HG03457 (cell line): Measurements from ENCODE around the gene SIVA1.
"Not testable (repeated sequence)": the region's sequence is repeated elsewhere in the genome, so short reads cannot be mapped to it uniquely, and the experiment has no call there.

Experiments used
- ATAC-seq: cut with Tn5 transposase; IDR thresholded peaks from one replicate; pipeline ENCODE4 v1.9.1; 2021; ENCODE audit warnings: moderate number of reproducible peaks; ENCODE audit not compliant: unreplicated experiment

Gene SIVA1

DNA sequence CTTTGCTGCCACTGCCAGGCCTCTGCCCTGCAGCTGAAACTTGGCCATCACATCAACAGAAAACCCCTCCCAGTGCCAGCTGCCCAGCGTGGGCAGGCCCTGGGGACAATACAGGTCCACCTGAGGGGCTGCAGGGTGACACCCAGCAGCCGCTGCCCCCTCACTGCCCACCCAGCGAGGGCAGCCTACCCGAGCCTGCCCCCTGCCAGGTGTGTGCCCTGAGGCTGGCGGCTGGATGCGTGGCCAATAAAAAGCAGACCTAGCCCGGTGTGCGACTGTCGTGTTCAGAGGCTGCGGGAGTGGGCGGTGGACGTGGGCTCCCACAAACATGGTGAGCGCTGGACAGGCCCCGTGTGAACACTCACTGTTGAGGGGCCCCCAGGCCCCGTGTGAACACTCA is 33.6 kb upstream of the SIVA1 start:
- no peak for ATAC-seq

DNA sequence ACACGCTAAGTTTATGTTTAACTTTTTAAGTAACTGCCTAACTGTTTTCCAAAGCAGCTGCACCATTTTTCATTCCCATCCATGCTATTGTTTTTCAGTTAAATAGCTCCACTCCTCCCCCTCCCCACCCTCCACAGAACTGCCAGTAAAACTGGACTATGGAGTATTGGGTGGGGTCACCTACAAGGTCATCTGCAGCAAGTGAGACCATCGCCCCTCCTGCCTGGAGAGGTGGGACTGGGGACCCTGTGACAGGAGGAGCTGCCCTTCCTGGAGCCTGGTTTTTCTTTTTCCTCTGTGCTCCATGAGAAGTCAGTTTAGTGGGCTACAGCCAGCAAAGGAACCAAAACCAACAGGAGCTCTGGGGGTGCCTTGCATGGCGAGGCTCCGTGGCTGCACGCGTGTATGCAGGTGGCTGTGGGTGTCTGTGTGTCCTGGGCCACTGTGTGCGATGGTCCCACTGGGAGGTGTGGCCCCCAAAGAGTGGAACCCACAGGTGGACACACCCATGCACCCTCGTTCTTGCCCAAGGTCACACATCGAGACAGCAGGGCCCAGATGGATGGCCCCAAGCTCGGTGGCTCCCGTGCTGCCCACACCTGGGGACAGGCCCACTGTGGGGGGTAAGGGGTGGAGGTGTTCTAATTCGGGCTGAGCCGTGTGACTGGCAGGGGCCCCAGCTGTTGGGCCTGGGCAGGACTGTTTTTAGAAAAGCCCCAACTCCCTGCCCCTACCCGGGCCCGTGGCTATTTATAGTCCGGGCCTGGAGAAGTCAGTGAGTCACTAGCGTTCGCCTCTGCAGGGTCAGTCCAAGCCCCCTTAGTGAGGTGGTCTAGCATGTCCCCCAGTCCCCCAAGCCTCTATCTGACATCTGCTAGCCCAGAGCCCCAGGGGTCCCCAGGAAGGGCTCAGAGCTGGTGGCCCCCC is 31.2 kb upstream of the SIVA1 start:
- ATAC-seq = no peak

DNA sequence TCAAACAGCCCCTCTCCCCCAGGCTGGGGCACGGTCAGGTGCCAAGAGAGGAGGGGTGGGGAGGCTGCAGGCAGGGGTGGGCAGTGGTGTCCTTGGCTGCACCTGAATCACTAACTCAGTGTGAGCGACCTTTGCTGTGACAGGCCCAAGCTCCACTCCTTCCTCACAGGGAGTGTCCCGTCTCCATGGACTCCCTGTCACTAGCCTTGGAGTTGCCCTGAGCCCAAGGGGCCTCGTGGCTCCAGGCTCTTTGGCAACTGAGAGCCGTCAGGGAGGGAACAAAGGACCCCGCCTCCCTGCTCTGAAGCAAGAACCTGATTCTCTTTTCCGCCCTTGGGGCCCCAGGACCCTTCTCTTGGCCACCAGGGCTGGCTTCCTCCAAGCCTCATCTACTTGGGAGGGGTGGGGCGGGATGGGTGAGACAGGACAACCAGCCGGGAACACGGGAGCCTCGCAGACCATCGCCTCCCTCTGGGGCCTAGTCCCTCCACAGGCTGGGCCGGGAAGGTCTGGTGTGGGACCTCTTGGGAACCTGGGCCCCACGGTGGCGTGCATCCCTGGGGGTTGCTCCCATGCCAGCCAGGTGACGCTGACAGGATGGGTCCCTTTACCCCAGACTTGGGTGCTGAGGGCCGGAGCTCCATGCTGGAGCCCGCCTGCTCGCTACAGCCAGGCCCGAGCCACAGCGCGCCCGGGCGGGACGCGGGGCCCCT is 29.9 kb upstream of the SIVA1 start:
- ATAC-seq = no peak

DNA sequence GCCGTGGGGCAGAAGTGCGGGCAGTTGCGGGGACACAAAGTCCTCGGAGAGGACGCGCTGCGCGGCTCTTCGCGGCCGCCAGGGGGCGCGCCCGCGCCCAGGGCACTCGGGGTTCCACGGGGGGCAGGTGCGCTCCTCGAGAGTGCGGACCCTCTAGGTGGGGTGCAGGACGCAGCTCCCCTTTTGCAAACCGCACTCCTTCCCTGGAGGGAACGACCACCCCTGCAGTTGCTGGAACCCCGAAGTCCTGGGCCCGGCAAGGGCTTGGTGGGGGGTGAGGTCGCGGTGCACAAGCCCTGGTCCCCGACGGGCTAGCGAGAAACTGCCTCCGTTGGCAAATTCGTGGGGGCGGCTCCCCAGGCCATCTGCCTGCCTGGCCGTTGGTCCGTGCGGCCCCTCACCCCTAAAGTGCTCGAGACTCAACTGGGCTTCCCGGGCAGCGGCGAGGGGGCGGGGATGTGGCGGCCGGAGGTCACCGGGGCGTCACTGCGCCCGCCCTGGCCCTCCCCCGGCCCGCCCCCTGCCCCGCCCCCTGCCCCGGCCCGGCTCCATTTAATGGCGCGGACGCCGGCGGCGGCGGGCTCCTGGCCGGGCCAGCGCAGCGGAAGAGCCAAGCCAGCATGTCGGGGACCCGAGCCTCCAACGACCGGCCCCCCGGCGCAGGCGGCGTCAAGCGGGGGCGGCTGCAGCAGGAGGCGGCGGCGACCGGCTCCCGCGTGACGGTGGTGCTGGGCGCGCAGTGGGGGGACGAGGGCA is 29.1 kb upstream of the SIVA1 start, which contains the start of gene ADSS1:
Gene ADSS1 (plus strand): TSS at position 579 of the 756 bp plus-strand sequence. CDS start 42 bp downstream, at position 621.
- no peak for ATAC-seq

DNA sequence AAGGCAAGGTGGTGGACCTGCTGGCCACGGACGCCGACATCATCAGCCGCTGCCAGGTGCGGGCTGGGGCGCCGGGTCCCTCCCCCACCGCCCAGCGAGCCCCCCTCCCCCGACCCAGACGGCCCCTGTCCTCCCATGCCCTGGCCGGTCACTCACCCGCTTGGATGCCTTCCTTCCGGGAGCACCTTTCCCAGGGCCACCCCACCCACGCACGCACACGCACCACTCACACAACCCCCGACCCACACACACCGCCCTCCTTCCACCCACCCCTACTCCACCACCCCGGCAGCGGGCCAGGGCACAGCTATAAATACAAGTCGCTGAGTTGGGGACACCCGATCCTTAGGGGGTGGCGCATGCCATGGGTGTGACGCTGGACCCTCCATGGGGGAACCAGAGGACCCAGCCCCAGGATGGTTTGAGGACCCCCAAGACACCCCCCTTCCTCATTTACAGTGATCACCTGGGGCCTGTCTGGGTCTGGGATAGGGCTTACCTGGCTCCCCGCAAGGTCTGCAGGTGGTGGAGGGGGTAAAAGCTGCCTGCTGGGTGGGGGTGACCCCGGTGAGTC is 28.5 kb upstream of the SIVA1 start:
- no peak for ATAC-seq

DNA sequence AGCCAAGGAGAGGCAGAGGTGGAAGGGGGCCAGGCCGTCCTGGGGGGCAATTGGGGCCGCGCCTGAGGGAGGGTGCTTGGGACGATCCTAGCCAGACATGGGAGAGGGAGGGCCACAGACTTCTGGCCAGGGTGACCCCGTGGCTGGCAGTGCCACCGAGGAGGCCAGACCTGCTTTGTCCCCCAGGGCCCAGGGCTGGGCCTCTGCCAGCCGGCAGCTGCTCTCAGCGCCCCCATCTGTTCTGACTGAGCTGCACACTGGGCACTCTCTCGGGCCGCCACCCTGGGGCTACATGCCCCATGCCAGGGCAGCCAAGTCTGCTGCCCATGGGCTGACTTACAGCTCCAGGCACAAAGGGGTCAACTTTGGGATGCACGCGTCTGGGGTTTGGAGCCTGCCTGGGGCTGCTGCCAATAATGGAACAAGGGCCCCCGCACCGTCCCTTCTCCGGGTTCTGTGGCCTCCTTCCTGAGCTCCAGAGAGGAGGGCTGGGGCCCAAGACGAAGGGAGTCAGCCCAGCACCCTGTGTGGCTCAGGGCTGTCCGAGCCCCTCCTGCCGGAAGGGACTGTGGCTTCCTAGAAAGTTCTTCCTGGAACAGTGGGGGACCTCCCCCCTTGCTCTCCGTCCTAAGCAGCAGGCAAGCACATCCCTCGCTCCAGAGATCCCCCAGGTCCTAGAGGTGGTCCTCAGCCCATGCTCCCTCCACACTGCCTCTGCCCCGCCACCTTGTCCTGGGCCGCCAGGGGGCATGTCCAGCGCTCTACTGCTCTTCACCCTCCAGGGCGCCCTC is 27.8 kb upstream of the SIVA1 start:
- no peak for ATAC-seq

DNA sequence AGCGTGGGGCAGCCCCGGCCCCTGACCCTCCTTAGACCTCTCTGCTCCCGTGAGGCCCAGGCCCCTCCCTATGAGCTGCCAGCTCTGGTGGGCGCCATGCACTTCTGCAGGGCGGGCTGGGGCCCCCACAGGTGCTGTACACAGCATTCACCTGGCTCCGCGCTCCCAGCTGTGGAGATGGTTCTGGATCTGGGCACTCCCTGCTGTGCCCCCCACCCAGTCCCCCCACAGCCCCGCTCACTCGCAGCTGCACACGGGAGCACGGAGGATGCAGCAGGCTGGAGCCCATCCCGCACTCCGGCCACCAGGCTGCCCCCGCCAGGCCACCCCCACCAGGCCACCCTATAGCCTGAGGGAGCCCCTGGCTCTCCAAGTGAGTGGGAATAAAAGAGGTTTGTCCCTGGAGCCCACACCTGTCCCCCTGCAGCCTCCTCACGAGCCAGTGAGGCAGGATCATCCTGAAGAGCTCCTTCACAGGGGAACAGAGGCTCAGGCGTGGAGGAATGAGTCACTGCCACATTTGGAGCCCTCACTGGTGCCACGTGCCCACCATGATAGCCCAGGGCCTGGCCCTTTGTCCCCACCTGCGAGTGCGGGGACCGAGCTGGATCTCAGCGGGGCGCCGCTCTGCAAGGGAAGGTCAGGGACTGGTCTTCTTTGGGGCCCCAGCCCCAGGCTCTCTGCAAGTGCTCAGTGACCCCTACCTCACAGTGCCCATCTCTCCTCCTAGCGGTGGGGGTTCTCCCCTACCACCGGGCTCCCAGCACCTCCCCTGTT is 27.0 kb upstream of the SIVA1 start:
- ATAC-seq = no peak

DNA sequence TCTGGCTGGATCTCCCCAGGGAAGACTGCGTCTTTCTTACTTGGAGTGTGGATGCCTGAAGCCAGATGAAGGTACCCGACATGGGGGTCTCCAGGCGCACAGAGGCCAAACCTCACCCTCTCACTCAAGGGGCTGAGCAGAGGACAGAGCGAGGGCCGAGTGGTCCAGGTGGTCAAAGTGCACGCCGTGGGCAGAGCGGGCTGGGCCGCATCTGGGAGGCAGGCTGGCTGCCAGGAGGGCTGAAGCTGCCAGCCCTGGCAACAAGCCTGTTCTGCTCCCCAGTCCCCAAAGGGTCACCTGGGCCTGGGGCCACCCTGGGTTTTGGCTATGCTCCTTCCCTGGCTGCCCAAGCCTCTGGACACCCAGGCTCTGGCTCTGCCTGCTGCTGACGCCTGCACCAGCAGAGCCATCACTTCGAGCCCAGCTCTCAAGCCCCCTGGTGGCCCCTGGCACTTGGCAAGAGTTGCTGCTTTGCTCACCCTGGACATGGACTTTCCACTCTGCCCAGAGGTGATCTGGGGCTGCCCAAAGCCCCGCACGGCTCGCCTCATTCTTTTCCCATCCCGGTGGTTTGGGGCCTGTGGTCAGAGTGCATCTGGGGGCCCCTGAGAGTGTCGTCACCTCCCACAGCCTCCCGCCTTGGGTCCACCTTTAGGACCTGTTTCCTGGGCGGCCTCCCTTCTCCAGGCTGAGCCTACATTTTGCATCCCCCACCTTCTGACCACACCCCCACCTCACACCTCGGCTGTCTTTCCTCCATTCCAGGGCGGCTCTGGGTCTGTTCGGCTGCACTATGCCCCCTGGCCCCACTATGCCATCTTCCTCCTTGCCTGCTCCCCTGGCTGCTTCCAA is 26.1 kb upstream of the SIVA1 start:
- no peak for ATAC-seq

DNA sequence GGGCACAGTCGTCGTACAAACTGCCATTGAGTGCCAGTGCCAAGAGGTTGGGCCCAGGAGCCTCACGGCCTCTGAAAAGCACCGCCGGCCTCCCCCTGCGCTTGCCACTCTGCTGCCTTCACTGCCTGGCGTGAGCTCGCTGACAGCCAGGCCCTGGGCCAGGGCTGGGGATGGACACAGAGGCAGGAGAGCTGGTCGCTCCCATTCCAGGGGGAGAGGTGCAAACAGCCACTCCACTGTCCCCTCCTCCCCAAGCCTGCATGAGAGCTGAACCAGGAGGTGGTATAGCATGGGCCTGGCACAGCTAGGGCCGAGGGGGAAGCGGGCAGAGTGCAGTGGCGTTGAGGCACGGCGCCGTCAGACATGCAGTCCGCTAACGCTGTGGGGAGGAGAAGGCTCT is 24.3 kb upstream of the SIVA1 start:
- ATAC-seq = no peak

DNA sequence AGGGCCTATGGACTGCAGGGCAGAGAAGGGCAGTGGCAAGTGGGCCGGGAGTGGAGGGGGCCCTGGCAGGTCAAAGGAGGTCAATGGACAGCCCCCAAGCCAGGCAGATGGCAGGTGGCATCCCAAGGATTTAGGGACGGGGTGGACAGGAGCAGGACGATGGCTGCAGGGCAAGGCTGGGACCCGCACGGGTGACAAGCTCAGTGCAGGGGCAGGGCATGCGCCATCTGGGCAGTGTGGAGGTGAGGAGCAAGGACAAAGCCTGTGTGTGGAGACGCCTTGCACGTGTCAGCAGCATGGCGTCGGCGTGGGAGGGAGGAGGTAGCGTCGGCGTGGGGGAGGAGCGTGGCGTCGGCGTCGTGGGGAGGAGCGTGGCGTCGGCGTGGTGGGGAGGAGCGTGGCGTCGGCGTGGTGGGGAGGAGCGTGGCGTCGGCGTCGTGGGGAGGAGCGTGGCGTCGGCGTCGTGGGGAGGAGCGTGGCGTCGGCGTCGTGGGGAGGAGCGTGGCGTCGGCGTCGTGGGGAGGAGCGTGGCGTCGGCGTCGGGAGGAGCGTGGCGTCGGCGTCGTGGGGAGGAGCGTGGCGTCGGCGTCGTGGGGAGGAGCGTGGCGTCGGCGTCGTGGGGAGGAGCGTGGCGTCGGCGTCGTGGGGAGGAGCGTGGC is 23.6 kb upstream of the SIVA1 start:
- not testable (repeated sequence) for ATAC-seq

DNA sequence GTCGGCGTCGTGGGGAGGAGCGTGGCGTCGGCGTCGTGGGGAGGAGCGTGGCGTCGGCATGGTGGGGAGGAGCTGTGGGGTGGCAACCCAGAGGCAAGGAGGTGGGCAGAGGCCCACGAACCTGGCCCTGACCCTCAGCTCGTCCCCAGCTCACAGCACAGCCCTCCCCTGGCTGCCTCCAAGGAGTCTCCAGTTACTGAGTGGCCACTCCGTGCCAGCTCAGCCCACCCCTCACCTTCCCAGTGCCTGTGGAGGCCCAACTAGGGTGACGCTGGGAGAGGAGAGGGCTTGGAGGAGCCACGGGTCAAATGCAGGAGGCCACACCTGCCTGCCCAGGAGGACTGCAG is 23.1 kb upstream of the SIVA1 start:
- no peak for ATAC-seq

DNA sequence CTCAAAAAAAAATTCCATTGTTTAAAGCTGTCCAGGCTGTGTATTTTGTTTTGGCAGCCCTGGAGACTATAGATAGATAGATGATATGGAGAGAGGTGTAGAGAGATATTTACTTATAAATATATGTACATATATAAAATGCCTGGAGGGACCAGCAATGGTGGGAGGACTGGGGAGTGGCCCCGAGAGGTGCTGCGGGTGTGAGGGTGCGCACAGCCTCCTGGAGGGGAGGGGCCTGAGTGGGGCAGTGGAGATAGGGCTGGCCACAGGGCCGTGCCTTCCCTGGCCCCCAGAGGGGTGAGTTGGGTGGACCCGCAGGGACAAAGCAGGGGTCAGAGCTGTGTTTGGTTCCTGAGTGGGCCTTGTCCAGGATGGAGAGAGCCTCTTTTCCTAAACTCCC is 22.5 kb upstream of the SIVA1 start:
- no peak for ATAC-seq

DNA sequence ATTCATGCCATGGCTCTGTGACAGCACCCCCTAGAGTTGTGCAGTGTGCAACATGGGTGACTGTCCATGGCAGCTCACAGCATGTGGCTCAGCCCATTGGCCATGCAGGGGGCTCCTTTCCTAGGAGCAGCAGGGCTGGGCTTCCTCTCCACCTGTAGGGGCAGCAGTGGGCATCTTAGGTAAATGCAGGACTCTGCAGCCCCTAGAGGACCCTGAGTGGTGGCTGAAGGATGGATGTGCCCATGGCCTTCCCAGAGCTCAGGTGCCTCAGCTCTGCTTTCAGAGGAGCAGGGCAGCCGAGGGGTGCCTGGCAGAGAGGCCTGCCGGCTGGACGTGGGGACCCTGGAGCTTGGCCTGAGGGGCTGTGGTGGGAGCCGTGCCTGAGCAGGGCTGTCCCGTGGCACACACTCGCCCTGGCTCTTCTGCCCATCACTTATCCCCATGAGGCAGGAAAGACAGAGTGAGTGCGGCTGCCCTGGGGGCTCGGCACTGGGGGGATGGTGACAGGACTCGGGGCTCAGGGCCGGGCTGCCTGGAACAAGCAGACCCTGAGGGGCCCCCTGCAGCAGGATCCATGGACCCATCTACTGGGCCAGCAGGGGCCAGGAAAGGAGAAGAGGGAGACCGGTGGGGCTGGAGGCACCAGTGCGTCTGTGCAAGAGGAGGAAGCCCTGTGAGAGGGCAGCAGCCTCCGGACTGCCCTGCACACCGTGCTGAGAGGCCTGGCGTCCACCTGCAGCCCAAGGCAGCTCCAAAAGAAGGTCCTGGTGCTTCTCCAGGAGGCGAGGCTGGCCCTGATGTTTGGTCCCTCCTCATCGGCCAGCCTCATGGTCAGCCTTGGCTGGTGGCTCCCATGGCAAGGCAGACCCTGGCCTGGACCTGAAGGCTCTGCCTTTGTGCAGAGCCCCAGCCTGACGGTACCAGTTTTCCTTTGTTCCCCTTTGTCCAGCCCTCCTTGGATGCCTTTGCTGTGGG is 21.3 kb upstream of the SIVA1 start:
- ATAC-seq = no peak

DNA sequence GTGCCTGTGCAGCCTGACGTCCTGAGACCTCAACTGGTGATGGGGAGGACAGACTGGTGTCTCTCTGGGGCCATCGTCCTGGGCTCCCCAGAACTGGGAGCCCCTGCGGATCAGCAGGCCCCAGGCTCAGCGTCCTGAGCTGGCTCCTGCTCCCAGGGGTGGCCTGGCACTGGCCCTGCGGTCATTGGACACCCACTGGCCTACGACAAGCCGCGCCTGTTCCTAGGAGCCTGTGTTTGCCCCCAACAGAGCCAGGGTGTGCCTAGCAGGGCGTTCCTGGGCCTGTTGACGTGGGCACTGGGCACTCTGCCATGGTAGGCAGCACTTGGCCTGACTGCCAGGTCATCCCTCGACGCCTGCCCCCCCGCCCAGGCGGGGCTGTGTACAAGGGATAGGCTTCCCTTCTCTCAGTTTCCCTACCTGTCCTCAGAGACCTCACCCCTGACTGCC is 20.6 kb upstream of the SIVA1 start:
- no peak for ATAC-seq

DNA sequence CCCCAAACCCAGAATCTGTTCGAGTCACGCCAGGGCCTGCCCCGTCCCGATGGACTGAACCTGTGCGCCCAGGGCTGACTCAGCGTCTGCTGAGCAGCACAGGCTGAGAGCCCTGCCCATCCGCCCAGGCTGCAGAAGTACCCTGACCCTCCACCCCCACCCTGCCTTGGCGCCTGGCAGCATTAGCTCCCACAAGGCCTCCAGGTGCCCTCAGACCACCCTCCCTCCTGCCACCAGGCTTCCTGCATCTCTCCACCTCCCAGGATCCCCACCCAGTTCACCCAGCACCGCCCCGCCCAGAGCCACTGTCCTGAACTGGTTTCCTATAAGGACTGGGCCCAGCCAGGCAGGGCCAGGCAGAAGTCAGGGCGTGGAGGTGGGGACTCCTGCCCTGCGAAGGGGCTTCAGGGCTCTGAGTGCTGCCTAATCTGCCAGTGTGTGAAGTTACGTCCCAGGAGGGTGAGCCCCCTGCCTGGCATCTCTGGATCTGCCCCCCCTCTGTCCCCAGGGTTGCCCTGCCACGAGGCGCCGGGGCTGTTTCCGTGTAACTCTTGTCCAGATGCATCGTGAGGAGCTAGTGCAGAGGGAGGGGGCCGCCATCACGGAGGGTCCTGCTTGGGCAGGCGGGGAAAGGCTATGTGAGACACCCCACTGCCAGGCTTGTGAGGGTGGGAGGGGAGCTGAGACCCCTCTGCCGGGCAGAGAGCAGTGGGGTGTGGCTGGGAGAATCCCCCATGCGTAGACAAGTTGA is 19.8 kb upstream of the SIVA1 start:
- no peak for ATAC-seq

DNA sequence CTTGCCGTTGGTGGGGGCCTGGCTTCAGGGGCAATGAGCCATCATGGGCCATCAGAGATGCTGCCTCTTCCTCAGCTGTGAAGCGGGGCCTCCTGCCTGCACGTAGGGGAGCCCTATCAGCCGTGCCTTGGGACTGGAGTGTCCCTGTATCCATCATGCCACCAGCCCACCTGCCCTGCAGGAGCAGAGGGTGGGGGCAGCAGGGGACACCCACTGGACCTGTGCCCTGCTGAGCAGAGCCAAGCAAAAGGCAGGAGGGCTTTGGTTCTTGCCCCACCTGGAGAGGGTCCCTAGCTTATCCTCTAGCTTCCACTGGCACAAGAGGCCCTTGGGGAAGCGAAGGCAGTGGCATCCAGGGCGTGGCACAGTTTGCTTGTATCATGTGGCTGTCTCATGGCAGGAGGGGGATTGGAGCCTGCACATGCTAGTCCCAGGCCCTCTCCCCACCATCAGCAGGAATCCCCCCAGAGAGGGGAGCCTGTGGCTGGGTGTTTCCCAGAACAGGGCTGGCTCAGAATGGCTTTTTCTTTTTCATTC is 18.8 kb upstream of the SIVA1 start:
- no peak for ATAC-seq
